GM23248 (cell line): ENCODE measurements around the gene NEB.

Source experiments
- EZH2 ChIP-seq: fragments of 200-600 bp; sonication (generic); IDR thresholded peaks from 2 replicates; pipeline ENCODE4 v1.6.1; 2018; ENCODE audit warnings: antibody characterized with exemption, mild to moderate bottlenecking; ENCODE audit not compliant: insufficient read depth, poor library complexity, severe bottlenecking
- EZH2phosphoT487 ChIP-seq: fragments of 200-600 bp; sonication (generic); IDR thresholded peaks from 2 replicates; pipeline ENCODE4 v1.6.1; 2018; ENCODE audit warnings: antibody characterized with exemption, moderate library complexity, mild to moderate bottlenecking, low read depth; ENCODE audit not compliant: insufficient read depth

DNA sequence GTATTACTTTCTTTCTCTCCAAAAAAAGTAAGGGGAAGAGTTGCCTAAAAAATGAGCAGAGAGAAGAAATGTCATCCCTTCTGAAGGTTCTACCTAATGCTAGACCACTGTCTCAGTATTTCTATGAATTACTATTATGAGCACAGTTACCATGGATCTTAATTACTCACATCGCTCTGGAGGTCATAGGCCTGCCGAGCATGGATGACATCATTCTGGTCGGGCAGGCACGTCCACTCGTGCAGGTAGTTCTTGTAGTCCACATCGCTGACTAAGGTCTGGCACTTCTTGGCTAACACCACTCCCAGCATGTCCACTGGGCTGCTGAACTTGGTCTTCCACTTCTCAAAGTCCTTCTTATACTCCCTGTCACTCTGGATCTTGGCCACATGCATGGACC, 106.9 kb downstream of the NEB start:
- TF ChIP-seq EZH2: no peak
- no peak for TF ChIP-seq EZH2phosphoT487
